Keratinocyte (primary cell): ENCODE measurements around the gene MRPS14. TPM values are rescaled to one million over a fixed set of nuclear protein-coding genes. Genes with fewer than 3 reads are reported as not detected.

Experiments used
- DNase-seq: peaks from one replicate; pipeline ENCODE4 v3.0.0-alpha.2; 2011; ENCODE audit warnings: low read depth, missing footprints, low spot score
- FAIRE-seq: peaks from 2 replicates; lab custom pipeline; 2011; peaks lifted over from hg19 to GRCh38; lab: Jason Lieb, UNC
- H2AFZ ChIP-seq: 2 replicates; pipeline ENCODE4 v1.6.0; 2012; ENCODE audit warnings: low read length, control low read depth, inconsistent platforms; ENCODE audit not compliant: control insufficient read depth
- H3K27ac ChIP-seq: 2 replicates; pipeline ENCODE4 v1.5.1; 2011; ENCODE audit warnings: low read length; ENCODE audit not compliant: control insufficient read depth, insufficient read depth
- H3K27me3 ChIP-seq: 3 replicates; pipeline ENCODE4 v1.6.0; 2011; ENCODE audit warnings: low read length; ENCODE audit not compliant: control insufficient read depth, insufficient read depth; ENCODE audit errors: extremely low read depth
- H3K36me3 ChIP-seq, 2 experiments: 2 replicates in 1 of 2; 3 replicates in 1 of 2; pipeline ENCODE4 v1.5.1; 2011; ENCODE audit warnings: low read length in 2 of 2, mild to moderate bottlenecking in 1 of 2; ENCODE audit not compliant: control insufficient read depth in 2 of 2, insufficient read depth in 2 of 2; ENCODE audit errors: extremely low read depth in 1 of 2
- H3K4me1 ChIP-seq: 3 replicates; pipeline ENCODE4 v1.5.1; 2011; ENCODE audit warnings: low read length; ENCODE audit not compliant: control insufficient read depth, insufficient read depth; ENCODE audit errors: extremely low read depth
- H3K4me2 ChIP-seq: 3 replicates; pipeline ENCODE4 v1.6.0; 2011; ENCODE audit warnings: low read depth, low read length; ENCODE audit not compliant: control insufficient read depth, insufficient read depth; ENCODE audit errors: extremely low read depth
- H3K4me3 ChIP-seq, 3 experiments: fragments of 200-600 bp in 1 of 3; sonication (generic) in 1 of 3; 2 replicates in 2 of 3; 3 replicates in 1 of 3; pipeline ENCODE4 v1.5.1; 2011 to 2016; ENCODE audit warnings: low read length in 3 of 3, mild to moderate bottlenecking in 3 of 3, control low read depth in 2 of 3, inconsistent platforms in 1 of 3, low read depth in 1 of 3, mixed read lengths in 1 of 3, mixed run types in 1 of 3, moderate library complexity in 1 of 3; ENCODE audit not compliant: control insufficient read depth in 2 of 3, insufficient read depth in 2 of 3; ENCODE audit errors: extremely low read depth in 1 of 3
- H3K79me2 ChIP-seq: 2 replicates; pipeline ENCODE4 v1.6.0; 2012; ENCODE audit warnings: low read length; ENCODE audit not compliant: control insufficient read depth, insufficient read depth
- H3K9ac ChIP-seq: 3 replicates; pipeline ENCODE4 v1.6.0; 2011; ENCODE audit warnings: low read length; ENCODE audit not compliant: control insufficient read depth, insufficient read depth; ENCODE audit errors: extremely low read depth
- H3K9me1 ChIP-seq: 3 replicates; pipeline ENCODE4 v1.6.0; 2011; ENCODE audit warnings: low read length; ENCODE audit not compliant: control insufficient read depth, insufficient read depth; ENCODE audit errors: extremely low read depth
- H3K9me3 ChIP-seq: 2 replicates; pipeline ENCODE4 v1.5.1; 2012; ENCODE audit warnings: low read depth, low read length; ENCODE audit not compliant: control insufficient read depth
- H4K20me1 ChIP-seq: 3 replicates; pipeline ENCODE4 v1.6.0; 2011; ENCODE audit warnings: low read length; ENCODE audit not compliant: control insufficient read depth, insufficient read depth; ENCODE audit errors: extremely low read depth
- CTCF ChIP-seq, 3 experiments: IDR thresholded peaks in 1 of 3; conservative IDR thresholded peaks in 1 of 3; optimal IDR thresholded peaks in 1 of 3; 2 replicates in 2 of 3; 3 replicates in 1 of 3; pipeline versions ENCODE3 to v1.5.1; 2011; ENCODE audit warnings: low read length in 3 of 3, mild to moderate bottlenecking in 3 of 3, moderate library complexity in 2 of 3, control low read depth in 1 of 3, inconsistent platforms in 1 of 3; ENCODE audit not compliant: insufficient read depth in 2 of 3; ENCODE audit errors: extremely low read depth in 1 of 3
- EZH2 ChIP-seq: IDR thresholded peaks from one replicate; pipeline ENCODE4 v1.6.1; 2012; ENCODE audit warnings: inconsistent platforms, mild to moderate bottlenecking, low read length, moderate library complexity
- dilution Hi-C: fragments of 300-500 bp; cut with MboI; formaldehyde crosslinking; loops from one replicate; pipeline ENCODE4 v1.7.0; 2020; ENCODE audit warnings: low sequenced_read_pairs; ENCODE audit not compliant: extremely low pct_ligation_motif_present
- polyA plus RNA-seq, 5 experiments: library from polyadenylated mRNA; depleted of rRNA in 3 of 5; stranded (reverse) in 3 of 5; stranded (forward) in 1 of 5; unstranded in 1 of 5; fragments of >200 nt; gene quantifications; 1 replicate in 1 of 5; 2 replicates in 3 of 5; 3 replicates in 1 of 5; pipeline versions ENCODE4 v1.2.1 to v1.2.3, GENCODE V29; 2011 to 2012; ENCODE audit warnings: missing spikeins in 2 of 5, low read depth in 1 of 5, low replicate concordance in 1 of 5

MRPS14 gene
- polyA plus RNA-seq, 1 donor (not counting 4 experiments of a cell fraction or from before 2014, with no cell fraction given), result 35.2 TPM

GRCh38 chr1:175071276-175071943 lies 48.2 kb upstream of the MRPS14 start:
- FAIRE-seq, result no peak

GRCh38 chr1:175070818-175071217 lies 47.6 kb upstream of the MRPS14 start:
- no peak for TF ChIP-seq EZH2
- no peak for TF ChIP-seq CTCF (optimal IDR thresholded peaks at IDR 0.05 in 1 of 3, IDR thresholded peaks at IDR 0.05 in 1 of 3, conservative IDR thresholded peaks at IDR 0.05 in 1 of 3; ENCODE audit: extremely low read depth in 1 of 3, insufficient read depth in 2 of 3, low read length in 3 of 3)
- peaks cover 18% of the 10 kb centered on the region for H3K27me3 ChIP-seq
- DNase-seq (no peak), FAIRE-seq (no peak)
- H3K9ac ChIP-seq, result no peak overlapping the region
- no peaks in the 10 kb centered on the region for H3K36me3 ChIP-seq
- H3K27ac ChIP-seq, result no peak overlapping the region
- no peak overlapping the region for H2AFZ ChIP-seq
- H4K20me1 ChIP-seq, result no peaks in the 10 kb centered on the region
- no peaks in the 10 kb centered on the region for H3K9me3 ChIP-seq
- dilution Hi-C loops, result no loop called here
- H3K4me1 ChIP-seq, result no peaks in the 10 kb centered on the region
- no peaks in the 10 kb centered on the region for H3K79me2 ChIP-seq
- no peaks in the 10 kb centered on the region for H3K9me1 ChIP-seq
- no peak overlapping the region for H3K4me3 ChIP-seq
- no peak overlapping the region for H3K4me2 ChIP-seq

More at GRCh38 chr1:175071276-175071943, 48.2 kb upstream of the MRPS14 start:
- TF ChIP-seq CTCF (optimal IDR thresholded peaks at IDR 0.05 in 1 of 3, IDR thresholded peaks at IDR 0.05 in 1 of 3, conservative IDR thresholded peaks at IDR 0.05 in 1 of 3; ENCODE audit: extremely low read depth in 1 of 3, insufficient read depth in 2 of 3, low read length in 3 of 3) (no peak), EZH2 (no peak)
- Histone ChIP-seq H3K9me3 (no peaks in the 10 kb centered on the region), H3K36me3 (no peaks in the 10 kb centered on the region), H3K27me3 (peaks cover 18% of the 10 kb centered on the region), H3K4me2 (no peak overlapping the region), H2AFZ (no peak overlapping the region), H3K4me3 (no peak overlapping the region), H3K79me2 (no peaks in the 10 kb centered on the region), H3K4me1 (no peaks in the 10 kb centered on the region), H3K27ac (no peak overlapping the region), H3K9ac (no peak overlapping the region), H3K9me1 (no peaks in the 10 kb centered on the region), H4K20me1 (no peaks in the 10 kb centered on the region)
- dilution Hi-C loops, result no loop called here
- DNase-seq, result no peak
